Ovary (tissue), 3 donors: ENCODE data around the gene DYNC1I2.
"Not testable (repeated sequence)": the region's sequence is repeated elsewhere in the genome, so short reads cannot be mapped to it uniquely, and the experiment has no call there.

ENCODE experiments used
- POLR2A ChIP-seq: fragments of 450-650 bp; IDR thresholded peaks from one replicate; pipeline ENCODE4 v1.6.1; 2017; ENCODE audit warnings: antibody characterized with exemption, mild to moderate bottlenecking, moderate library complexity
- TF ChIP-seq, protein P1 (sequence below), 3 donors: fragments of 450-650 bp in 2 of 3; fragments of 200-600 bp in 1 of 3; IDR thresholded peaks; one replicate each; pipeline versions ENCODE4 v1.5.1 to v1.8.0; 2016 to 2022; ENCODE audit warnings: antibody characterized with exemption in 3 of 3, mild to moderate bottlenecking in 1 of 3
- donor health status: DM: no; HTN: no; CAD: no.

DNA sequence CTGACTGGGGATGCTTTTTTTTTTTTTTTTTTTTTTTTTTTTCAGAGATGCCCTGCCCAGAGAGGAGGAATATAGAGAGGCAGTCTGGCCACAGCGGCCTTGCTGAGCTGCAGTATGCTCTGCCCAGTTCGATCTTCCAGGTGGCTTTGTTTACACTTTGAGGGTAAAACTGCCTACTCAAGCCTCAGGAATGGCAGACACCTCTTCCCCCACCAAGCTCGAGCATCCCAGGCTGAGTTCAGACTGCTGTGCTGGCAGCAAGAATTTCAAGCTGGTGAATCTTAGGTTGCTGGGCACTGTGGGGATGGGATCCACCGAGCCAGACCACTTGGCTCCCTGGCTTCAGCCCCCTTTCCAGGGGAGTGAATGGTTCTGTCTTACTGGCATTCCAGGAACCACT lies 73.9 kb downstream of the DYNC1I2 start:
- TF ChIP-seq, protein P1, sequence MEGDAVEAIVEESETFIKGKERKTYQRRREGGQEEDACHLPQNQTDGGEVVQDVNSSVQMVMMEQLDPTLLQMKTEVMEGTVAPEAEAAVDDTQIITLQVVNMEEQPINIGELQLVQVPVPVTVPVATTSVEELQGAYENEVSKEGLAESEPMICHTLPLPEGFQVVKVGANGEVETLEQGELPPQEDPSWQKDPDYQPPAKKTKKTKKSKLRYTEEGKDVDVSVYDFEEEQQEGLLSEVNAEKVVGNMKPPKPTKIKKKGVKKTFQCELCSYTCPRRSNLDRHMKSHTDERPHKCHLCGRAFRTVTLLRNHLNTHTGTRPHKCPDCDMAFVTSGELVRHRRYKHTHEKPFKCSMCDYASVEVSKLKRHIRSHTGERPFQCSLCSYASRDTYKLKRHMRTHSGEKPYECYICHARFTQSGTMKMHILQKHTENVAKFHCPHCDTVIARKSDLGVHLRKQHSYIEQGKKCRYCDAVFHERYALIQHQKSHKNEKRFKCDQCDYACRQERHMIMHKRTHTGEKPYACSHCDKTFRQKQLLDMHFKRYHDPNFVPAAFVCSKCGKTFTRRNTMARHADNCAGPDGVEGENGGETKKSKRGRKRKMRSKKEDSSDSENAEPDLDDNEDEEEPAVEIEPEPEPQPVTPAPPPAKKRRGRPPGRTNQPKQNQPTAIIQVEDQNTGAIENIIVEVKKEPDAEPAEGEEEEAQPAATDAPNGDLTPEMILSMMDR (IDR thresholded peaks at IDR 0.05), result not testable (repeated sequence)
- not testable (repeated sequence) for TF ChIP-seq POLR2A
